HepG2 (cell line): ENCODE data around the gene SSPN. TPM values are rescaled to one million over a fixed set of nuclear protein-coding genes. Genes with fewer than 3 reads are reported as not detected.

Experiments used
- ATAC-seq: fragments of 200-7000 bp; cut with Tn5 transposase; 3 replicates; pipeline ENCODE4 v1.9.1; 2020; ENCODE audit warnings: mild to moderate bottlenecking, moderate library complexity
- BruUV-seq: library from RNA; stranded (reverse); fragments of 400-500 nt; replicated peaks from 2 replicates; lab custom pipeline; 2021; lab: Mats Ljungman, UMichigan
- CTCF ChIA-PET: fragments of 300-600 bp; formaldehyde crosslinking; extraction: SDS; loops from one replicate; lab custom pipeline; 2021; ENCODE audit warnings: low total read pairs, inconsistent platforms, low intra/inter-chr PET ratio; lab: Yijun Ruan, JAX
- POLR2A ChIA-PET: fragments of 350-600 bp; sonication (Branson Sonifier 250); formaldehyde crosslinking; loops from one replicate; lab custom pipeline; 2020; ENCODE audit warnings: antibody characterized with exemption, inconsistent platforms; lab: Yijun Ruan, JAX
- DNase-seq: peaks from one replicate; pipeline ENCODE4 v3.0.0-alpha.2; 2015; ENCODE audit warnings: low spot score
- FAIRE-seq: peaks from 3 replicates; lab custom pipeline; 2011; peaks lifted over from hg19 to GRCh38; lab: Jason Lieb, UNC
- H2AFZ ChIP-seq: one replicate; pipeline ENCODE4 v1.6.1; 2011; ENCODE audit warnings: low read length, inconsistent platforms
- H3K27ac ChIP-seq: fragments of 300-600 bp; 3 replicates; pipeline ENCODE4 v1.8.0; 2011; ENCODE audit warnings: mixed run types, mild to moderate bottlenecking, mixed read lengths, low read length, inconsistent platforms; ENCODE audit not compliant: insufficient read depth; ENCODE audit errors: extremely low read length
- H3K27me3 ChIP-seq, 2 experiments: fragments of 200-600 bp in 1 of 2; 2 replicates in 1 of 2; 3 replicates in 1 of 2; pipeline versions ENCODE4 v1.6.0 to v1.8.0; 2011; ENCODE audit warnings: low read length in 2 of 2, mild to moderate bottlenecking in 2 of 2, moderate library complexity in 2 of 2, inconsistent platforms in 1 of 2; ENCODE audit not compliant: insufficient read depth in 2 of 2, control insufficient read depth in 1 of 2
- H3K36me3 ChIP-seq, 2 experiments: fragments of 200-600 bp in 1 of 2; replicated peaks in 1 of 2; 2 replicates in 1 of 2; 3 replicates in 1 of 2; pipeline versions ENCODE4 v1.5.1 to v1.8.0; 2011; ENCODE audit warnings: low read length in 2 of 2, inconsistent platforms in 1 of 2; ENCODE audit not compliant: insufficient read depth in 2 of 2, control insufficient read depth in 1 of 2
- H3K4me1 ChIP-seq: 2 replicates; pipeline ENCODE4 v1.5.1; 2012; ENCODE audit warnings: low read length, inconsistent platforms; ENCODE audit not compliant: insufficient read depth
- H3K4me2 ChIP-seq: 2 replicates; pipeline ENCODE4 v1.6.0; 2011; ENCODE audit warnings: low read depth, low read length, inconsistent platforms
- H3K4me3 ChIP-seq, 3 experiments: fragments of 200-600 bp in 1 of 3; sonication (generic), shearing (Covaris generic) in 1 of 3; replicated peaks in 1 of 3; 2 replicates each; pipeline ENCODE4 v1.5.1; 2011 to 2016; ENCODE audit warnings: low read length in 3 of 3, inconsistent platforms in 2 of 3, low read depth in 2 of 3, mild to moderate bottlenecking in 2 of 3, control low read depth in 1 of 3, mixed read lengths in 1 of 3; ENCODE audit not compliant: insufficient read depth in 1 of 3
- H3K79me2 ChIP-seq: one replicate; pipeline ENCODE4 v1.6.1; 2011; ENCODE audit warnings: low read length, inconsistent platforms; ENCODE audit not compliant: insufficient read depth
- H3K9ac ChIP-seq: 2 replicates; pipeline ENCODE4 v1.6.0; 2011; ENCODE audit warnings: mild to moderate bottlenecking, low read depth, low read length, inconsistent platforms; ENCODE audit not compliant: insufficient read depth
- H3K9me3 ChIP-seq: 2 replicates; pipeline ENCODE4 v1.5.1; 2012; ENCODE audit warnings: mild to moderate bottlenecking, low read length
- H4K20me1 ChIP-seq: 2 replicates; pipeline ENCODE4 v1.6.0; 2011; ENCODE audit warnings: inconsistent platforms, mild to moderate bottlenecking, low read length, moderate library complexity; ENCODE audit not compliant: insufficient read depth
- BCL6 ChIP-seq: IDR thresholded peaks from 2 replicates; pipeline ENCODE4 v1.6.1; 2016; ENCODE audit warnings: missing genetic modification reagents, missing compliant biosample characterization
- IRF1 ChIP-seq: sonication (generic); formaldehyde crosslinking; IDR thresholded peaks from 2 replicates; pipeline ENCODE4 v1.4.0; 2020; ENCODE audit warnings: low read depth, mild to moderate bottlenecking, missing genetic modification reagents
- KDM5A ChIP-seq: fragments of 200-600 bp; sonication (generic); IDR thresholded peaks from 2 replicates; pipeline ENCODE4 v1.7.0; 2018; ENCODE audit warnings: antibody characterized with exemption, mild to moderate bottlenecking, low read length, borderline replicate concordance
- PHF20 ChIP-seq: sonication (generic); formaldehyde crosslinking; IDR thresholded peaks from 2 replicates; pipeline ENCODE4 v1.5.0; 2020; ENCODE audit warnings: mild to moderate bottlenecking, missing genetic modification reagents
- PPARG ChIP-seq: conservative IDR thresholded peaks from 2 replicates; pipeline ENCODE4 v1.6.1; 2016; ENCODE audit warnings: missing biosample characterization, missing genetic modification reagents
- PTBP1 ChIP-seq: fragments of 200-400 bp; formaldehyde crosslinking; IDR thresholded peaks from 2 replicates; pipeline ENCODE4 v1.6.1; 2018; ENCODE audit warnings: low read length, low read depth; ENCODE audit not compliant: poor library complexity, severe bottlenecking
- SCMH1 ChIP-seq: sonication (generic); formaldehyde crosslinking; IDR thresholded peaks from 2 replicates; pipeline ENCODE4 v1.9.0; 2021; ENCODE audit warnings: missing genetic modification reagents, mild to moderate bottlenecking, borderline replicate concordance
- SRF ChIP-seq: IDR thresholded peaks from 2 replicates; pipeline ENCODE4 v1.6.1; 2011; ENCODE audit warnings: mild to moderate bottlenecking, low read depth, low read length, moderate library complexity
- TFDP2 ChIP-seq: sonication (generic); formaldehyde crosslinking; IDR thresholded peaks from 2 replicates; pipeline ENCODE4 v1.4.0; 2020; ENCODE audit warnings: missing genetic modification reagents
- ZFYVE20 ChIP-seq: sonication (generic); formaldehyde crosslinking; IDR thresholded peaks from 2 replicates; pipeline ENCODE4 v1.8.0; 2023; ENCODE audit warnings: low read depth, mild to moderate bottlenecking, moderate library complexity, missing genetic modification reagents, borderline replicate concordance
- ZNF263 ChIP-seq: sonication (generic); formaldehyde crosslinking; IDR thresholded peaks from 2 replicates; pipeline ENCODE4 v1.4.0; 2020; ENCODE audit warnings: missing genetic modification reagents
- ZNF552 ChIP-seq: sonication (generic); formaldehyde crosslinking; IDR thresholded peaks from 2 replicates; pipeline ENCODE4 v1.9.0; 2022; ENCODE audit warnings: missing genetic modification reagents, mild to moderate bottlenecking, borderline replicate concordance
- ZNF768 ChIP-seq: sonication (generic); formaldehyde crosslinking; IDR thresholded peaks from 2 replicates; pipeline ENCODE4 v1.4.0; 2020; ENCODE audit warnings: missing genetic modification reagents
- ZNF792 ChIP-seq: IDR thresholded peaks from 2 replicates; pipeline ENCODE4 v1.6.1; 2016
- WGBS: methylation state at CpG from one replicate; pipeline ENCODE4 v1.1.6; 2017; ENCODE audit warnings: low lambda C conversion rate; 5-methylcytosine and 5-hydroxymethylcytosine counted together
- in situ Hi-C: cut with HindIII; loops from 2 replicates; pipeline ENCODE4 v1.10.0; 2017; ENCODE audit warnings: low pct_unique_long_range_greater_than_20kb; ENCODE audit not compliant: extremely low pct_ligation_motif_present
- intact Hi-C: fragments of 100-400 bp; cut with micrococcal nuclease; formaldehyde crosslinking; loops from one replicate; pipeline ENCODE4 v1.10.0; 2022; ENCODE audit not compliant: unreplicated experiment
- polyA plus RNA-seq, 8 experiments: library from polyadenylated mRNA; depleted of rRNA in 3 of 8; stranded (reverse) in 7 of 8; unstranded in 1 of 8; fragments of >200 nt; fragmentation: Illumina TruSeq in 4 of 8; extraction: Trizol in 4 of 8; gene quantifications; 2 replicates each; pipeline versions ENCODE4 v1.2.1 to v1.2.3, GENCODE V29; 2011 to 2016; ENCODE audit warnings: low read depth in 4 of 8, missing spikeins in 1 of 8, mixed read lengths in 1 of 8; ENCODE audit not compliant: insufficient read depth in 1 of 8
- total RNA-seq, 5 experiments: library from RNA; depleted of rRNA; stranded (reverse); fragments of >200 nt; fragmentation: Illumina TruSeq; extraction: Trizol; gene quantifications; 2 replicates each; pipeline ENCODE4 v1.2.3, GENCODE V29; 2016; ENCODE audit warnings: low read depth in 1 of 5

SSPN gene
- total and polyA plus RNA-seq, 2 of the 13 experiments (the other 11 are each of a cell fraction or from before 2014, with no cell fraction given): not detected

GRCh38 chr12:26273811-26274210, 78.4 kb downstream of the SSPN start:
- in situ Hi-C loops: no loop called here
- no peak overlapping the region for H2AFZ ChIP-seq
- peak; percentile 3; the same call in 2 of the 3 replicates for ATAC-seq
- no peak for TF ChIP-seq BCL6 (CRISPR knock-in tag)
- TF ChIP-seq PHF20 (CRISPR knock-in tag): no peak
- peak; percentile 52; the same call in 1 of the 2 replicates for TF ChIP-seq ZNF263 (CRISPR knock-in tag)
- peak; percentile 6; the same call in 1 of the 2 replicates for TF ChIP-seq ZNF792 (CRISPR knock-in tag)
- TF ChIP-seq, all 625 proteins: peak for 2
- FAIRE-seq (no peak), DNase-seq (no peak)
- 42% methylated on average over 4 of the region's 6 CpGs for WGBS
- Histone ChIP-seq H3K27me3 (0 out of 5 replicates have a peak, but pooled peaks cover 0 to under 1% of the 10 kb centered on the region in 2 experiments), H3K27ac (no peak overlapping the region), H3K36me3 (no peaks in the 10 kb centered on the region), H3K4me2 (peak overlapping the region; percentile 6; the same call in 1 of the 2 replicates), H3K9me3 (no peaks in the 10 kb centered on the region), H3K4me1 (peaks cover 56% of the 10 kb centered on the region), H3K9ac (no peak overlapping the region), H4K20me1 (no peaks in the 10 kb centered on the region), H3K79me2 (no peaks in the 10 kb centered on the region), H3K4me3 (no peak overlapping the region)
- ChIA-PET CTCF (no interaction called here), POLR2A (no interaction called here)
- intact Hi-C loops: loop anchor here (5.0 kb wide), 1 partner anchor 177 kb away; no protein-coding TSS in a partner anchor
- BruUV-seq: no TSS peak

DNA sequence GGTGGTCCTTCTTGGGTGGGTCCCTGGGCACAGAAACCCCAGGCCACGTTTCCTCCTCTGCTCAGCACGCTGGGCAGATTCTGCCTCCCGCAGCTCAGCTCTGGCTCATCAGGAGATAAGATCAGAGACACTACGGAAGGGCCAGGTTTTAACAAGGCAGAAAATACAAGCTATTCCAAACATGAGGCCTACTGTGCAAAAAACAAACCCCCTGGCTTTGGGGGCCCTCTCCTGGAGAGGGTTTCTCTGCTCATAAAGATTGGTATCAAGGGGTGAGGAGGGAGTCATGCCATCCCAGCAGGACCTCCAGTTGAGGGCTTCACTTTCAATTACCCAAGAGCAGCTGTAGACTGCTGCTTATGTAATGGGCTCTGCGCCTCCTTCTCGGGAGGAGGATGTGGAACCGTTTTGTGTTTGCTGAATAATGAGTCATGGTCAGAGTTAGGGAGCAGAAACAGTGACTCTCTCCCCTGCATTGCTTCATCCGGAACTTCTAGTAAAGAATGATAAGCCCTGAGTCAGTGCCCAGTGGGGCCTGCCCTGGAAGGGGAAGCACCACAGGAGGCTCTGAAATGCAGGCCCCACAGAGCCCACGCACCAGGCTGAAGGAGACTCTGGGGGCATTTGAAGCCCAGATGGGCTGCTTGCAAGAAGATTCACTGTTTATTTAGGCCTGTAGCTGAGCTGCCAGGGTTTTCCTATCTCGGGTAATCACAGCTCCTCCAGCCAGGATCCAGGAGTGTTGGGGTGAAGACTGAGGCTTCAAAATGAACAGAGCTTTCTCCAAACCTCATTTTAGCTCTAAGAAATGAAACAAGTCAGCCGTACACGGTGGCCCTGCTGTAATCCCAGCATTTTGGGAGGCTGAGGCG, 79.3 kb downstream of the SSPN start:
- Histone ChIP-seq H3K27ac (peak overlapping the region; percentile 66), H2AFZ (no peak overlapping the region), H3K79me2 (no peaks in the 10 kb centered on the region), H3K27me3 (0 out of 5 replicates have a peak, but pooled peaks cover 0 to 4% of the 10 kb centered on the region in 2 experiments), H3K4me2 (peak overlapping the region; percentile 76), H4K20me1 (no peaks in the 10 kb centered on the region), H3K4me3 (peak overlapping the region in 2 of 3 experiments; percentile 6 to 50; a peak in 2 of 6 replicates), H3K9ac (peak overlapping the region; percentile 44), H3K36me3 (no peaks in the 10 kb centered on the region), H3K9me3 (no peaks in the 10 kb centered on the region), H3K4me1 (peaks cover 54% of the 10 kb centered on the region)
- TSS peak; percentile 72 for BruUV-seq
- in situ Hi-C loops (no loop called here), intact Hi-C loops (loop anchor here (5.0 kb wide), 1 partner anchor 177 kb away; no protein-coding TSS in a partner anchor)
- DNase-seq (peak; percentile 96), ATAC-seq (peak; percentile 97), FAIRE-seq (peak; percentile 96)
- WGBS: 7% methylated on average over 13 of the region's 13 CpGs
- CTCF ChIA-PET: no interaction called here
- POLR2A ChIA-PET: interaction anchor here (0.9 kb wide), 1 partner anchor 44 kb away, joined by 4 read pairs; no protein-coding TSS in a partner anchor
- TF ChIP-seq SCMH1 (CRISPR knock-in tag) (no peak), SRF (no peak), ZNF768 (CRISPR knock-in tag) (peak; percentile 69), TFDP2 (CRISPR knock-in tag) (no peak), ZNF552 (CRISPR knock-in tag) (no peak), ZFYVE20 (CRISPR knock-in tag) (no peak), PPARG (CRISPR knock-in tag) (peak; percentile 87), IRF1 (CRISPR knock-in tag) (no peak), PTBP1 (no peak), KDM5A (no peak)
